Breast epithelium (tissue), 3 donors: Measurements from ENCODE around the gene MAPK8.

Experiments used
- POLR2AphosphoS5 ChIP-seq, 3 donors: sonication (generic); formaldehyde crosslinking; IDR thresholded peaks; one replicate each; pipeline ENCODE4 v1.6.1; 2017; ENCODE audit warnings: antibody characterized with exemption in 3 of 3
- TF ChIP-seq, protein P1 (sequence below), 3 donors: fragments of 450-650 bp; IDR thresholded peaks; one replicate each; pipeline ENCODE4 v1.5.1; 2016 to 2017; ENCODE audit warnings: antibody characterized with exemption in 3 of 3, mild to moderate bottlenecking in 3 of 3, moderate library complexity in 3 of 3

DNA sequence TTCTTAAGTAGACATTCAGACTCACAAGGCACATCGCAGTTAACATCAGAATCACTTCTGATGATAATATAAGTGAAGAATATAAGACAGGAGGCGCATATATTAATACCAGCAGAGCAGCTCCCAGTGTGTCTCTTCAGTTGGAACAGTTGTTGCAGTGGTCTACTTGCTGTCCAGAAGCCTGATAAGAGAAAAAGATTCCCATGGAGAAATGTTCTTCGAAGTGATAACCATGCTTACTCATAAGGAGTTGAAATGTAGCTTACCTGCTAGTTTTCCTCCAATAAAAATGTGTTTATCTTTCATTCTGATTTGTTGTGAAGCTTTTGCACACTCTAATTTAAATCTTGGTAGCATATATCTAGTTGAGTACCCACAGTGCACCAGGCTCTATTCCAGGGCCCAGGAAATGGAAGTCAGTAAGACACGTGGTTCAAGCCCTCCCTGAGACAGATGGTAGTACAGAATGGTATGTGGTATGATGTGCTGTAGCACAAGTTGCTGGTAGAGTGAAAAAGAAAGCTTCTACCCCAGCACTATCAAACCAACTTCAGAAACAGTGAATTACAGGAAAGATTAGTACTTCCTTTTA is 124.0 kb downstream of the MAPK8 start:
- TF ChIP-seq, protein P1, sequence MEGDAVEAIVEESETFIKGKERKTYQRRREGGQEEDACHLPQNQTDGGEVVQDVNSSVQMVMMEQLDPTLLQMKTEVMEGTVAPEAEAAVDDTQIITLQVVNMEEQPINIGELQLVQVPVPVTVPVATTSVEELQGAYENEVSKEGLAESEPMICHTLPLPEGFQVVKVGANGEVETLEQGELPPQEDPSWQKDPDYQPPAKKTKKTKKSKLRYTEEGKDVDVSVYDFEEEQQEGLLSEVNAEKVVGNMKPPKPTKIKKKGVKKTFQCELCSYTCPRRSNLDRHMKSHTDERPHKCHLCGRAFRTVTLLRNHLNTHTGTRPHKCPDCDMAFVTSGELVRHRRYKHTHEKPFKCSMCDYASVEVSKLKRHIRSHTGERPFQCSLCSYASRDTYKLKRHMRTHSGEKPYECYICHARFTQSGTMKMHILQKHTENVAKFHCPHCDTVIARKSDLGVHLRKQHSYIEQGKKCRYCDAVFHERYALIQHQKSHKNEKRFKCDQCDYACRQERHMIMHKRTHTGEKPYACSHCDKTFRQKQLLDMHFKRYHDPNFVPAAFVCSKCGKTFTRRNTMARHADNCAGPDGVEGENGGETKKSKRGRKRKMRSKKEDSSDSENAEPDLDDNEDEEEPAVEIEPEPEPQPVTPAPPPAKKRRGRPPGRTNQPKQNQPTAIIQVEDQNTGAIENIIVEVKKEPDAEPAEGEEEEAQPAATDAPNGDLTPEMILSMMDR (IDR thresholded peaks at IDR 0.05): no peak
- TF ChIP-seq POLR2AphosphoS5 (IDR thresholded peaks at IDR 0.05): no peak
